IMR-90 (cell line): ENCODE results near the gene TDRD6.

Experiments
- BHLHE40 ChIP-seq: fragments of 150-350 bp; IDR thresholded peaks from 2 replicates; pipeline ENCODE4 v1.6.1; 2016; ENCODE audit warnings: mild to moderate bottlenecking, low read depth, low read length
- CTCF ChIP-seq: conservative IDR thresholded peaks from 2 replicates; pipeline ENCODE4 v1.5.1; 2012; ENCODE audit warnings: mild to moderate bottlenecking, low read depth, low read length, improper control_type of control experiment
- SMC3 ChIP-seq: fragments of 150-350 bp; IDR thresholded peaks from 2 replicates; pipeline ENCODE4 v1.6.1; 2016; ENCODE audit warnings: low read depth, mild to moderate bottlenecking, antibody characterized with exemption, low read length, moderate library complexity

DNA sequence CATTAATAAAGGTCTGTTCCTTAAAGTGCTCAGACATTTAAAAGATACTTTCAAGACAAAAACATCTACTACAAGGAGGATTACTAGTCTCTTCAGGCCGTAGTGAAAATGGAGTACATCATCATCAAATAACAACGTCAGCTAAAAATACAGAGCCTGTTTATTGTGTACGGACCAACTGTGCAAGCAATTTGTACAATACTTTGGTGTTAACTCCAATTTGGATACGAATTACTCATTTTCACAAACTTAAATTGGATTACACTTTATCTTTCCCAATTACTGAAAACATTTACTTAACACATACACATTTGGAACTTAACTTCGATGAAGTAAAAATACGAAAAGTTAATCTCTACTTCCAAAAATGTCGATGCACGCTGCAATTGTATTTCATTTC, 35.9 kb upstream of the TDRD6 start:
- TF ChIP-seq BHLHE40 (no peak), CTCF (no peak), SMC3 (no peak)
